Astrocyte (in vitro differentiated cells and primary cell): ENCODE data around the gene SCT. TPM values are rescaled to one million over a fixed set of nuclear protein-coding genes. Genes with fewer than 3 reads are reported as not detected.

ENCODE experiments used
- DNase-seq: peaks from one replicate; pipeline ENCODE4 v3.0.0-alpha.2; 2010; ENCODE audit warnings: low read depth
- FAIRE-seq: peaks from 2 replicates; lab custom pipeline; 2011; peaks lifted over from hg19 to GRCh38; lab: Jason Lieb, UNC
- H2AFZ ChIP-seq: 2 replicates; pipeline ENCODE4 v1.6.0; 2012; ENCODE audit warnings: low read depth, low read length, inconsistent platforms
- H3K27ac ChIP-seq: 2 replicates; pipeline ENCODE4 v1.5.1; 2011; ENCODE audit warnings: low read depth, low read length, inconsistent platforms
- H3K27me3 ChIP-seq: 2 replicates; pipeline ENCODE4 v1.6.0; 2011; ENCODE audit warnings: low read length, inconsistent platforms; ENCODE audit not compliant: insufficient read depth
- H3K36me3 ChIP-seq: 2 replicates; pipeline ENCODE4 v1.5.1; 2011; ENCODE audit warnings: low read length, inconsistent platforms; ENCODE audit not compliant: insufficient read depth
- H3K4me1 ChIP-seq: 2 replicates; pipeline ENCODE4 v1.5.1; 2011; ENCODE audit warnings: low read length, inconsistent platforms; ENCODE audit not compliant: insufficient read depth
- H3K4me2 ChIP-seq: 2 replicates; pipeline ENCODE4 v1.6.0; 2012; ENCODE audit warnings: low read length, inconsistent platforms
- H3K4me3 ChIP-seq: 2 replicates; pipeline ENCODE4 v1.5.1; 2011; ENCODE audit warnings: low read depth, mild to moderate bottlenecking, low read length, inconsistent platforms; ENCODE audit not compliant: insufficient read depth
- H3K79me2 ChIP-seq: 2 replicates; pipeline ENCODE4 v1.6.0; 2012; ENCODE audit warnings: mild to moderate bottlenecking, low read length, inconsistent platforms; ENCODE audit not compliant: insufficient read depth
- H3K9ac ChIP-seq: 2 replicates; pipeline ENCODE4 v1.6.0; 2012; ENCODE audit warnings: mild to moderate bottlenecking, low read length, inconsistent platforms
- H3K9me3 ChIP-seq: 2 replicates; pipeline ENCODE4 v1.5.1; 2012; ENCODE audit warnings: low read depth, mild to moderate bottlenecking, low read length, inconsistent platforms; ENCODE audit not compliant: insufficient read depth
- H4K20me1 ChIP-seq: 2 replicates; pipeline ENCODE4 v1.6.0; 2012; ENCODE audit warnings: low read length, inconsistent platforms; ENCODE audit not compliant: insufficient read depth
- H3K27ac Mint-ChIP-seq: one replicate; pipeline ENCODE4 v1.8.0; 2021; ENCODE audit warnings: mild to moderate bottlenecking, mixed read lengths; ENCODE audit not compliant: unreplicated experiment
- H3K27me3 Mint-ChIP-seq: one replicate; pipeline ENCODE4 v1.8.0; 2021; ENCODE audit warnings: low read depth, mixed read lengths; ENCODE audit not compliant: unreplicated experiment
- H3K36me3 Mint-ChIP-seq: one replicate; pipeline ENCODE4 v1.8.0; 2021; ENCODE audit warnings: low read depth, mixed read lengths; ENCODE audit not compliant: unreplicated experiment
- H3K4me1 Mint-ChIP-seq: one replicate; pipeline ENCODE4 v1.8.0; 2021; ENCODE audit warnings: low read depth, mixed read lengths; ENCODE audit not compliant: unreplicated experiment
- H3K4me3 Mint-ChIP-seq: one replicate; pipeline ENCODE4 v1.8.0; 2021; ENCODE audit warnings: mild to moderate bottlenecking, moderate library complexity, mixed read lengths; ENCODE audit not compliant: unreplicated experiment
- H3K9me3 Mint-ChIP-seq: one replicate; pipeline ENCODE4 v1.8.0; 2021; ENCODE audit warnings: mild to moderate bottlenecking, mixed read lengths; ENCODE audit not compliant: unreplicated experiment
- EZH2 ChIP-seq: IDR thresholded peaks from 2 replicates; pipeline ENCODE4 v1.6.1; 2012; ENCODE audit warnings: mild to moderate bottlenecking, low read length, inconsistent platforms; ENCODE audit not compliant: insufficient read depth
- total RNA-seq: library from RNA; stranded (reverse); gene quantifications from 2 replicates; pipeline ENCODE4 v1.2.1, GENCODE V29; 2021
- TF ChIP-seq, protein P1 (sequence below): IDR thresholded peaks from 2 replicates; pipeline ENCODE4 v1.5.1; 2011; ENCODE audit warnings: low read depth, mild to moderate bottlenecking, inconsistent platforms, low read length, moderate library complexity; ENCODE audit not compliant: insufficient read depth

Gene SCT
- total RNA-seq, 1 donor from 2014 or later: 2.0 TPM

DNA sequence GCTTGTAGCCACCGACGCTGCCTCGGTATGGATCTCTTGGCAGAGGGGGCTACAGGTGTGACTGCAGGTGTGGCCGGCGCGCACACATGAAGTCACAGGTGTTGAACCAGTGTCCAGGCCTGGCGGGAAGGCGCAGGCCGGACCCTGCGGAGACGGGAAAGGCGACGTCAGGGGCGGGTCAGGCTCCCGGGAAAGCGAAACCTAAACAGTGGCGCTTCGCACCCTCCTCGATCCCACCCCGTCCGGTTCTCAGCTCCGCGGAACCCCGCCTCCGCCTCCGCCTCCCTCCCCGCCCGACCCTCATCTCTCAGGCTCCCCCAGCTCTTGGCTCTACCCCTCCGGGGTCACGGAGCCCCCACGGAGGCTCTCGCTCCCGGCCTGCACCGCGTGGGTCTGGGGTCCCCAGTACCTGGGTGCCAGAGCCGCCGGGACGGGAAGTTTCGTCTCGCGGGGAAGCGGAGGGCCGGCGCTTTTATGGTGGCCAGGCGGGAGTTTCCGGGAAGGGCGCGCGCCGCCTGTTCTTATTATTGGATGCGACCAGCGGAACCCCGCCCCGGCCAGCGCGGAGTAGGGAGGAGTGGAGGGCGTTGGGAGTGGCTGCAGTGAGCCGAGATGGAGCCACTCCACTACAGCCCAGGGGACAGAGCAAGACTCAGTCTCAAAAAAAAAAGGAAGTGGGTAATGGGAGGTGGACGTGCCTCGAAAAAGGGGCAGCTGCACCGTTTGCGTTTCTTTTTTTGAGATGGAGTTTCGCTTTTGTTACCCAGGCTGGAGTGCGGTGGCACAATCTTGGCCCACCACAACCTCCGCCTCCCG, 11.3 kb downstream of the SCT start, which contains the start of gene IRF7:
Gene IRF7, minus strand, starts transcription at position 447 of the 816 bp plus-strand sequence. CDS start 586 bp downstream, outside the sequence.
- Mint-ChIP-seq H3K4me1 (peaks cover 5% of the 10 kb centered on the region), H3K27ac (peak within 1 kb of the TSS; percentile 78), H3K27me3 (no peaks in the 10 kb centered on the region), H3K36me3 (peaks cover 12% of the 10 kb centered on the region), H3K4me3 (peak within 1 kb of the TSS; percentile 85), H3K9me3 (no peaks in the 10 kb centered on the region)
- H3K27ac ChIP-seq: peak within 1 kb of the TSS; percentile 80
- H3K4me2 ChIP-seq: peak within 1 kb of the TSS; percentile 99
- peak within 1 kb of the TSS; percentile 85 for H3K9ac ChIP-seq
- H3K9me3 ChIP-seq: no peaks in the 10 kb centered on the region
- no peak for FAIRE-seq
- H3K4me3 ChIP-seq: peak within 1 kb of the TSS; percentile 87
- H3K4me1 ChIP-seq: peaks cover 11% of the 10 kb centered on the region
- H3K27me3 ChIP-seq: no peaks in the 10 kb centered on the region
- peak; percentile 77 for DNase-seq
- no peak for TF ChIP-seq EZH2
- TF ChIP-seq, protein P1, sequence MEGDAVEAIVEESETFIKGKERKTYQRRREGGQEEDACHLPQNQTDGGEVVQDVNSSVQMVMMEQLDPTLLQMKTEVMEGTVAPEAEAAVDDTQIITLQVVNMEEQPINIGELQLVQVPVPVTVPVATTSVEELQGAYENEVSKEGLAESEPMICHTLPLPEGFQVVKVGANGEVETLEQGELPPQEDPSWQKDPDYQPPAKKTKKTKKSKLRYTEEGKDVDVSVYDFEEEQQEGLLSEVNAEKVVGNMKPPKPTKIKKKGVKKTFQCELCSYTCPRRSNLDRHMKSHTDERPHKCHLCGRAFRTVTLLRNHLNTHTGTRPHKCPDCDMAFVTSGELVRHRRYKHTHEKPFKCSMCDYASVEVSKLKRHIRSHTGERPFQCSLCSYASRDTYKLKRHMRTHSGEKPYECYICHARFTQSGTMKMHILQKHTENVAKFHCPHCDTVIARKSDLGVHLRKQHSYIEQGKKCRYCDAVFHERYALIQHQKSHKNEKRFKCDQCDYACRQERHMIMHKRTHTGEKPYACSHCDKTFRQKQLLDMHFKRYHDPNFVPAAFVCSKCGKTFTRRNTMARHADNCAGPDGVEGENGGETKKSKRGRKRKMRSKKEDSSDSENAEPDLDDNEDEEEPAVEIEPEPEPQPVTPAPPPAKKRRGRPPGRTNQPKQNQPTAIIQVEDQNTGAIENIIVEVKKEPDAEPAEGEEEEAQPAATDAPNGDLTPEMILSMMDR: no peak
- peak within 1 kb of the TSS; percentile 56 for H2AFZ ChIP-seq
- peaks cover 4% of the 10 kb centered on the region for H3K36me3 ChIP-seq
- peaks cover 5% of the 10 kb centered on the region for H3K79me2 ChIP-seq
- H4K20me1 ChIP-seq: peaks cover 43% of the 10 kb centered on the region

DNA sequence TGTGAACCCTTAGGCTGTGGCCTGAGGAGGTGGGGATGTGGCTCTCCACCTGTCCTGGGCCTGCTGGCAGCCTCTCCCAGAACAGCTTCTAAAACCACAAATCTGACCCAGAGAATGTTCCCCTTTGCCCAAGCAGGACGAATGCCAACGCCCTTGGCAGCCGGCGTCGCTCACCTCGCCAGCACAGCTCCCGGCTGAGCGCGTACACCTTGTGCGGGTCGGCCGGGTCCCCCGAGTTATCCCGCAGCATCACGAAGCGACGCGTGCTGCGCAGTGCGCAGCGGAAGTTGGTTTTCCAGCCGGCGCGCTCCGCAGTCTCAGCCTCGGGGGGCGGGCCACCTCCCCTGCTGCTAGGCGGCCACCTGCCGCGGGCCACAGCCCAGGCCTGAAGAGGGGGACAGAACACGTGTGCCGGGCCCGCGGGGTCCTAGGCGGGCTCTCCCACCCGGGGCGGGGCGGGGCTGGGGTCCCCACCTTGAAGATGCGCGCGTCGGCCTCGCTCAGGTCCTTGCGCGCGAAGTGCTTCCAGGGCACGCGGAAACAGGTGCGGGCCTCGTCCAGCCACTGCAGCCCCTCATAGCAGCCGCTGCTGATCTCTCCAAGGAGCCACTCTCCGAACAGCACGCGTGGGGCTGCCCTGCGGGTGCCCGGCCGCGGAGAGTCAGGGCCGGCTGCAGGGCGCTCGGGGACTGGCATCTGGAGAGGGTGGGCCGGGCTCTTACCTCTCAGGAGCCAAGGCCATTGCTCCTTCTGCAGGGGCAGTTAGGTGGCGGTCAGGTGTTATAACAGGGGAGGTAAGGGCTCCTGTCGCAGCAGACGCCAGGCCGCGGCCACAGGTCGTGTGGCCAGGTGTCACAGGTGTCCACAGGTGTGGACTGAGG, 12.1 kb downstream of the SCT start:
- H3K4me3 Mint-ChIP-seq: peak overlapping the region; percentile 85
- Histone ChIP-seq H3K4me2 (peak overlapping the region; percentile 99), H3K4me3 (peak overlapping the region; percentile 87), H3K27me3 (no peaks in the 10 kb centered on the region), H2AFZ (no peak overlapping the region), H3K9me3 (no peaks in the 10 kb centered on the region), H3K79me2 (peaks cover 5% of the 10 kb centered on the region), H4K20me1 (peaks cover 49% of the 10 kb centered on the region), H3K36me3 (peaks cover 6% of the 10 kb centered on the region), H3K27ac (peak overlapping the region; percentile 80), H3K9ac (peak overlapping the region; percentile 85), H3K4me1 (peaks cover 11% of the 10 kb centered on the region)
- peaks cover 13% of the 10 kb centered on the region for H3K36me3 Mint-ChIP-seq
- peak overlapping the region; percentile 91 for H3K27ac Mint-ChIP-seq
- H3K9me3 Mint-ChIP-seq: no peaks in the 10 kb centered on the region
- FAIRE-seq (no peak), DNase-seq (no peak)
- TF ChIP-seq, protein P1: no peak
- no peak for TF ChIP-seq EZH2
- H3K27me3 Mint-ChIP-seq: no peaks in the 10 kb centered on the region
- peaks cover 5% of the 10 kb centered on the region for H3K4me1 Mint-ChIP-seq
